H1 (cell line): ENCODE results near the gene C2orf42. TPM values are rescaled to one million over a fixed set of nuclear protein-coding genes. Genes with fewer than 3 reads are reported as not detected.

Experiments used
- ASH2L ChIP-seq: fragments of 200-600, 300-600 bp; sonication (generic); IDR thresholded peaks from one replicate; pipeline ENCODE4 v1.7.1; 2017; ENCODE audit warnings: low read length
- BCL11A ChIP-seq, 2 experiments: IDR thresholded peaks; one replicate each; pipeline ENCODE4 v1.6.1; 2011; ENCODE audit warnings: low read depth in 2 of 2, low read length in 2 of 2, mild to moderate bottlenecking in 2 of 2
- EP300 ChIP-seq, 2 experiments: IDR thresholded peaks; 1 replicate in 1 of 2; 2 replicates in 1 of 2; pipeline ENCODE4 v1.6.1; 2011 to 2012; ENCODE audit warnings: low read depth in 2 of 2, low read length in 2 of 2, mild to moderate bottlenecking in 2 of 2, borderline replicate concordance in 1 of 2, inconsistent platforms in 1 of 2, moderate library complexity in 1 of 2
- GABPA ChIP-seq: IDR thresholded peaks from 2 replicates; pipeline ENCODE4 v1.6.1; 2011; ENCODE audit warnings: mild to moderate bottlenecking, low read length, moderate library complexity, borderline replicate concordance; ENCODE audit not compliant: insufficient read depth
- SIN3A ChIP-seq, 2 experiments: IDR thresholded peaks in 1 of 2; conservative IDR thresholded peaks in 1 of 2; 2 replicates each; pipeline ENCODE4 v1.6.1; 2011 to 2012; ENCODE audit warnings: low read length in 2 of 2, improper control_type of control experiment in 1 of 2, low read depth in 1 of 2, mild to moderate bottlenecking in 1 of 2
- SIRT6 ChIP-seq: IDR thresholded peaks from one replicate; pipeline ENCODE4 v1.7.1; 2012; ENCODE audit warnings: low read length, inconsistent platforms
- ZNF274 ChIP-seq: IDR thresholded peaks from 2 replicates; pipeline ENCODE4 v1.7.0; 2012; ENCODE audit warnings: low read length, borderline replicate concordance; ENCODE audit errors: extremely low read depth
- polyA plus RNA-seq, 7 experiments: library from polyadenylated mRNA; depleted of rRNA in 3 of 7; stranded (reverse) in 5 of 7; unstranded in 2 of 7; fragments of >200 nt in 5 of 7; fragments of 200-250 nt in 2 of 7; gene quantifications; 1 replicate in 5 of 7; 2 replicates in 1 of 7; 4 replicates in 1 of 7; pipeline versions ENCODE4 v1.2.1 to v1.2.3, GENCODE V29; 2011 to 2013; ENCODE audit warnings: missing spikeins in 2 of 7, mixed read lengths in 2 of 7
- total RNA-seq: library from RNA; stranded (reverse); fragmentation: NEBNext Ultra II Directional; extraction: Animal tissue kit (Norgen Biotek cat#: 25700); gene quantifications from 2 replicates; pipeline ENCODE4 v1.2.1, GENCODE V29; 2021

Gene C2orf42
- total and polyA plus RNA-seq, 2 of the 8 experiments (the other 6 are each of a cell fraction or from before 2014, with no cell fraction given) = 3.9 to 10.7 TPM

GRCh38 chr2:70240599-70240998 lies 49.8 kb upstream of the C2orf42 start (continued):
- TF ChIP-seq GABPA (no peak), BCL11A (IDR thresholded peaks at IDR 0.05; ENCODE audit: low read depth in 2 of 2, low read length in 2 of 2) (no peak), ZNF274 (no peak), EP300 (IDR thresholded peaks at IDR 0.05; ENCODE audit: borderline replicate concordance in 1 of 2, low read depth in 2 of 2, low read length in 2 of 2) (no peak), SIN3A (conservative IDR thresholded peaks at IDR 0.05 in 1 of 2, IDR thresholded peaks at IDR 0.05 in 1 of 2; ENCODE audit: low read depth in 1 of 2, low read length in 2 of 2) (no peak), ASH2L (no peak), SIRT6 (no peak)
